Suprapubic skin (tissue), 4 donors: ENCODE data around the gene AGER. TPM values are rescaled to one million over a fixed set of nuclear protein-coding genes. Genes with fewer than 3 reads are reported as not detected.

Source experiments
- DNase-seq, 2 donors: peaks; one replicate each; pipeline ENCODE4 v3.0.0-alpha.2; 2019; ENCODE audit warnings: low spot score in 2 of 2
- H3K27ac ChIP-seq: fragments of 200-600 bp; sonication (generic); one replicate; pipeline ENCODE4 v1.5.1; 2019
- H3K27me3 ChIP-seq: fragments of 200-600 bp; sonication (generic); one replicate; pipeline ENCODE4 v1.5.1; 2019
- H3K36me3 ChIP-seq: fragments of 200-600 bp; sonication (generic); one replicate; pipeline ENCODE4 v1.5.1; 2019
- H3K4me1 ChIP-seq: fragments of 200-600 bp; sonication (generic); one replicate; pipeline ENCODE4 v1.5.1; 2019
- H3K4me3 ChIP-seq: fragments of 200-600 bp; sonication (generic); one replicate; pipeline ENCODE4 v1.5.1; 2019; ENCODE audit warnings: mild to moderate bottlenecking
- H3K9me3 ChIP-seq: fragments of 200-600 bp; sonication (generic); one replicate; pipeline ENCODE4 v1.5.1; 2019
- CTCF ChIP-seq, 2 donors: fragments of 200-600 bp in 1 of 2; fragments of 450-650 bp in 1 of 2; sonication (generic) in 1 of 2; IDR thresholded peaks; one replicate each; pipeline ENCODE4 v1.5.1; 2016 to 2019; ENCODE audit warnings: antibody characterized with exemption in 2 of 2, mild to moderate bottlenecking in 1 of 2, moderate library complexity in 1 of 2
- EP300 ChIP-seq: sonication (generic); formaldehyde crosslinking; IDR thresholded peaks from one replicate; pipeline ENCODE4 v1.6.1; 2017; ENCODE audit warnings: antibody characterized with exemption
- POLR2A ChIP-seq, 2 donors: fragments of 450-650 bp; IDR thresholded peaks; one replicate each; pipeline ENCODE4 v1.6.1; 2017; ENCODE audit warnings: antibody characterized with exemption in 2 of 2, mild to moderate bottlenecking in 2 of 2, moderate library complexity in 2 of 2
- POLR2AphosphoS5 ChIP-seq, 3 donors: sonication (generic); formaldehyde crosslinking; IDR thresholded peaks; one replicate each; pipeline ENCODE4 v1.6.1; 2017; ENCODE audit warnings: antibody characterized with exemption in 3 of 3
- WGBS: methylation state at CpG from one replicate; pipeline ENCODE4 v1.1.5; 2018; 5-methylcytosine and 5-hydroxymethylcytosine counted together
- total RNA-seq, 4 donors: library from RNA; depleted of rRNA; stranded (reverse); fragments of >200 nt; gene quantifications; one replicate each; pipeline ENCODE4 v1.1.0, GENCODE V29; 2016

AGER gene
- total RNA-seq, 4 donors from 2014 or later: 1.5 to 9.9 (median 4.8) TPM; not detected in 1

GRCh38 chr6:32154514-32155161 lies 29.4 kb downstream of the AGER start:
- peak; percentile 79 to 83 for DNase-seq

GRCh38 chr6:32153564-32154513 lies 30.2 kb downstream of the AGER start, which contains the start of gene PPT2:
Gene PPT2 (plus strand): TSS chr6:32154141. CDS start chr6:32154595, 454 bp downstream.
- Histone ChIP-seq H3K9me3 (no peaks in the 10 kb centered on the region), H3K27me3 (no peaks in the 10 kb centered on the region), H3K4me3 (peak within 1 kb of the TSS; percentile 76), H3K4me1 (peaks cover 46% of the 10 kb centered on the region), H3K27ac (peak within 1 kb of the TSS; percentile 88), H3K36me3 (peaks cover 29% of the 10 kb centered on the region)
- TF ChIP-seq POLR2AphosphoS5 (IDR thresholded peaks at IDR 0.05) (peak in 1 of 3 donors; percentile 74), POLR2A (IDR thresholded peaks at IDR 0.05) (peak in 1 of 2 donors; percentile 24), CTCF (IDR thresholded peaks at IDR 0.05) (no peak)
- WGBS: under 1% methylated on average over 32 of the region's 52 CpGs
- peak; percentile 95 to 96 for DNase-seq

More at GRCh38 chr6:32154514-32155161, 29.4 kb downstream of the AGER start:
- 4% methylated on average over 24 of the region's 34 CpGs for WGBS
- peak in 1 of 2 donors; percentile 42 for TF ChIP-seq CTCF (IDR thresholded peaks at IDR 0.05)
- no peak for TF ChIP-seq POLR2AphosphoS5 (IDR thresholded peaks at IDR 0.05)
- Histone ChIP-seq H3K27ac (peak overlapping the region; percentile 88), H3K27me3 (no peaks in the 10 kb centered on the region), H3K4me3 (peak overlapping the region; percentile 76), H3K36me3 (peaks cover 30% of the 10 kb centered on the region), H3K9me3 (no peaks in the 10 kb centered on the region), H3K4me1 (peaks cover 43% of the 10 kb centered on the region)

- WGBS: 17% methylated on average over 35 of the region's 35 CpGs
- Histone ChIP-seq H3K27me3 (no peaks in the 10 kb centered on the region), H3K9me3 (no peaks in the 10 kb centered on the region), H3K27ac (peak overlapping the region; percentile 88), H3K36me3 (peaks cover 21% of the 10 kb centered on the region), H3K4me3 (peak overlapping the region; percentile 76), H3K4me1 (peaks cover 47% of the 10 kb centered on the region)
- peak in 1 of 2 donors; percentile 83 for DNase-seq
- TF ChIP-seq CTCF (IDR thresholded peaks at IDR 0.05): no peak
- no peak for TF ChIP-seq POLR2A (IDR thresholded peaks at IDR 0.05)
- TF ChIP-seq POLR2AphosphoS5 (IDR thresholded peaks at IDR 0.05): no peak
Measured at GRCh38 chr6:32152769-32153563, 31.1 kb downstream of the AGER start.

GRCh38 chr6:32151863-32152768 lies 31.9 kb downstream of the AGER start, which contains the start of gene PRRT1:
Gene PRRT1 (minus strand): TSS chr6:32151939. CDS start chr6:32151827, 112 bp downstream.
- WGBS: 26% methylated on average over 11 of the region's 24 CpGs
- peaks cover 12% of the 10 kb centered on the region for H3K36me3 ChIP-seq
- no peak for TF ChIP-seq POLR2AphosphoS5 (IDR thresholded peaks at IDR 0.05)
- TF ChIP-seq CTCF (IDR thresholded peaks at IDR 0.05): no peak
- TF ChIP-seq EP300: no peak
- TF ChIP-seq POLR2A (IDR thresholded peaks at IDR 0.05): no peak
- DNase-seq: no peak
- H3K27me3 ChIP-seq: no peaks in the 10 kb centered on the region
- peak within 1 kb of the TSS; percentile 76 for H3K4me3 ChIP-seq
- H3K4me1 ChIP-seq: peaks cover 47% of the 10 kb centered on the region
- H3K27ac ChIP-seq: peak within 1 kb of the TSS; percentile 88
- no peaks in the 10 kb centered on the region for H3K9me3 ChIP-seq
